WTC11 (cell line): ENCODE results near the gene PLCB2. TPM values are rescaled to one million over a fixed set of nuclear protein-coding genes. Genes with fewer than 3 reads are reported as not detected.

Experiments used
- ATAC-seq: fragments of 200-7000 bp; cut with Tn5 transposase; 2 replicates; pipeline ENCODE4 v1.10.0; 2021; ENCODE audit warnings: mild to moderate bottlenecking, moderate library complexity
- CTCF ChIA-PET: fragments of 300-600 bp; sonication (Branson Sonifier 250); formaldehyde crosslinking; loops from one replicate; lab custom pipeline; 2021; ENCODE audit warnings: antibody characterized with exemption; lab: Charles Lee
- POLR2A ChIA-PET: fragments of 350-600 bp; sonication (Branson Sonifier 250); formaldehyde crosslinking; loops from one replicate; lab custom pipeline; 2021; ENCODE audit warnings: antibody characterized with exemption; lab: Charles Lee
- DNase-seq: peaks from one replicate; pipeline ENCODE4 v3.0.0; 2021; ENCODE audit warnings: low spot score
- H3K27ac Mint-ChIP-seq: 2 replicates; pipeline ENCODE4 v1.8.0; 2021; ENCODE audit warnings: mixed read lengths
- H3K27me3 Mint-ChIP-seq: 2 replicates; pipeline ENCODE4 v1.8.0; 2021; ENCODE audit warnings: low read depth, mild to moderate bottlenecking, moderate library complexity, mixed read lengths
- H3K36me3 Mint-ChIP-seq: 2 replicates; pipeline ENCODE4 v1.8.0; 2021; ENCODE audit warnings: mixed read lengths
- H3K4me1 Mint-ChIP-seq: 2 replicates; pipeline ENCODE4 v1.8.0; 2022; ENCODE audit warnings: mixed read lengths
- H3K4me3 Mint-ChIP-seq: 2 replicates; pipeline ENCODE4 v1.8.0; 2021; ENCODE audit warnings: mild to moderate bottlenecking, moderate library complexity, mixed read lengths
- H3K9me3 Mint-ChIP-seq: 2 replicates; pipeline ENCODE4 v1.8.0; 2021; ENCODE audit warnings: mixed read lengths
- ARID4B ChIP-seq: sonication (generic); formaldehyde crosslinking; IDR thresholded peaks from 2 replicates; pipeline ENCODE4 v1.8.0; 2023; ENCODE audit warnings: missing genetic modification reagents, mild to moderate bottlenecking, borderline replicate concordance
- ATF1 ChIP-seq: sonication (generic); formaldehyde crosslinking; IDR thresholded peaks from 2 replicates; pipeline ENCODE4 v1.8.1; 2023; ENCODE audit warnings: mild to moderate bottlenecking, moderate library complexity, missing genetic modification reagents
- CREM ChIP-seq: sonication (generic); formaldehyde crosslinking; IDR thresholded peaks from 2 replicates; pipeline ENCODE4 v1.8.1; 2022; ENCODE audit warnings: mild to moderate bottlenecking, missing genetic modification reagents, moderate library complexity
- ERG ChIP-seq: fragments of 250-450 bp; sonication (Bioruptor Pico); IDR thresholded peaks from 2 replicates; pipeline ENCODE4 v1.8.0; 2021; ENCODE audit warnings: mild to moderate bottlenecking
- FOXJ3 ChIP-seq: sonication (generic); formaldehyde crosslinking; IDR thresholded peaks from 2 replicates; pipeline ENCODE4 v1.9.0; 2021; ENCODE audit warnings: missing genetic modification reagents, mild to moderate bottlenecking, borderline replicate concordance
- GRHL2 ChIP-seq: fragments of 250-450 bp; sonication (Bioruptor Pico); IDR thresholded peaks from 2 replicates; pipeline ENCODE4 v1.8.0; 2022; ENCODE audit warnings: mild to moderate bottlenecking, moderate library complexity; ENCODE audit not compliant: insufficient replicate concordance, severe bottlenecking
- JUN ChIP-seq: sonication (generic); formaldehyde crosslinking; IDR thresholded peaks from 2 replicates; pipeline ENCODE4 v1.8.0; 2023; ENCODE audit warnings: mild to moderate bottlenecking, missing genetic modification reagents
- KAT7 ChIP-seq: sonication (generic); formaldehyde crosslinking; IDR thresholded peaks from 2 replicates; pipeline ENCODE4 v1.8.1; 2023; ENCODE audit warnings: missing genetic modification reagents, mild to moderate bottlenecking, borderline replicate concordance
- MLX ChIP-seq: sonication (generic); formaldehyde crosslinking; IDR thresholded peaks from 2 replicates; pipeline ENCODE4 v1.8.1; 2023; ENCODE audit warnings: mild to moderate bottlenecking, missing genetic modification reagents, moderate library complexity
- NFATC4 ChIP-seq: fragments of 250-450 bp; sonication (Bioruptor Pico); IDR thresholded peaks from 2 replicates; pipeline ENCODE4 v1.9.0; 2021; ENCODE audit warnings: mild to moderate bottlenecking
- NFYB ChIP-seq: sonication (generic); formaldehyde crosslinking; conservative IDR thresholded peaks from 2 replicates; pipeline ENCODE4 v1.8.0; 2022; ENCODE audit warnings: low read depth, missing genetic modification reagents
- OVOL2 ChIP-seq: fragments of 250-450 bp; sonication (Bioruptor Pico); IDR thresholded peaks from 2 replicates; pipeline ENCODE4 v1.9.0; 2021; ENCODE audit warnings: mild to moderate bottlenecking, borderline replicate concordance
- PREB ChIP-seq: sonication (generic); formaldehyde crosslinking; IDR thresholded peaks from 2 replicates; pipeline ENCODE4 v1.8.1; 2022; ENCODE audit warnings: mild to moderate bottlenecking, missing genetic modification reagents, moderate library complexity, borderline replicate concordance
- RELA ChIP-seq: sonication (generic); formaldehyde crosslinking; IDR thresholded peaks from 2 replicates; pipeline ENCODE4 v1.8.1; 2022; ENCODE audit warnings: missing genetic modification reagents, mild to moderate bottlenecking, borderline replicate concordance
- RORB ChIP-seq: fragments of 250-450 bp; sonication (Bioruptor Pico); IDR thresholded peaks from 2 replicates; pipeline ENCODE4 v1.9.0; 2021; ENCODE audit warnings: mild to moderate bottlenecking
- SMAD4 ChIP-seq: sonication (generic); formaldehyde crosslinking; IDR thresholded peaks from 2 replicates; pipeline ENCODE4 v1.8.0; 2022; ENCODE audit warnings: mild to moderate bottlenecking, missing genetic modification reagents
- SOX15 ChIP-seq: fragments of 250-450 bp; sonication (Bioruptor Pico); IDR thresholded peaks from 2 replicates; pipeline ENCODE4 v1.9.0; 2021; ENCODE audit warnings: mild to moderate bottlenecking
- SP1 ChIP-seq: sonication (generic); formaldehyde crosslinking; conservative IDR thresholded peaks from 2 replicates; pipeline ENCODE4 v1.8.1; 2022; ENCODE audit warnings: missing genetic modification reagents
- TEAD1 ChIP-seq: sonication (generic); formaldehyde crosslinking; IDR thresholded peaks from 2 replicates; pipeline ENCODE4 v1.8.0; 2022; ENCODE audit warnings: mild to moderate bottlenecking, missing genetic modification reagents
- TEAD4 ChIP-seq: sonication (generic); formaldehyde crosslinking; IDR thresholded peaks from 2 replicates; pipeline ENCODE4 v1.8.0; 2022; ENCODE audit warnings: mild to moderate bottlenecking, missing genetic modification reagents
- TP53 ChIP-seq: sonication (generic); formaldehyde crosslinking; IDR thresholded peaks from 2 replicates; pipeline ENCODE4 v1.8.1; 2023; ENCODE audit warnings: mild to moderate bottlenecking, missing genetic modification reagents
- ZBTB21 ChIP-seq: sonication (generic); formaldehyde crosslinking; IDR thresholded peaks from 2 replicates; pipeline ENCODE4 v1.8.1; 2023; ENCODE audit warnings: mild to moderate bottlenecking, missing genetic modification reagents, borderline replicate concordance
- ZBTB43 ChIP-seq: sonication (generic); formaldehyde crosslinking; IDR thresholded peaks from 2 replicates; pipeline ENCODE4 v1.8.1; 2023; ENCODE audit warnings: mild to moderate bottlenecking, missing genetic modification reagents
- ZNF512 ChIP-seq: sonication (generic); formaldehyde crosslinking; IDR thresholded peaks from 2 replicates; pipeline ENCODE4 v1.8.1; 2022; ENCODE audit warnings: missing genetic modification reagents, borderline replicate concordance
- ZSCAN18 ChIP-seq: fragments of 250-450 bp; sonication (Bioruptor Pico); IDR thresholded peaks from 2 replicates; pipeline ENCODE4 v2.1.2; 2022; ENCODE audit warnings: mild to moderate bottlenecking, moderate library complexity
- total RNA-seq: library from RNA; stranded (reverse); gene quantifications from 3 replicates; pipeline ENCODE4 v1.2.3, GENCODE V29; 2021

PLCB2 gene
- total RNA-seq, 1 experiment from 2014 or later = 15.2 TPM

- peaks cover 15% of the 10 kb centered on the region; the same call in 1 of the 2 replicates for H3K36me3 Mint-ChIP-seq
- H3K4me1 Mint-ChIP-seq = peaks cover 55% of the 10 kb centered on the region
- CTCF ChIA-PET = interaction anchor here (1.6 to 8.3 kb wide), 5 partner anchors 8 to 91 kb away, joined by 3 to 234 read pairs (median 27); partner anchors contain the start of gene CCDC9B
- H3K9me3 Mint-ChIP-seq = no peaks in the 10 kb centered on the region
- H3K4me3 Mint-ChIP-seq = no peak overlapping the region
- TF ChIP-seq RORB (no peak), ZSCAN18 (no peak), MLX (no peak), FOXJ3 (CRISPR knock-in tag) (no peak), ERG (no peak), TEAD1 (CRISPR knock-in tag) (no peak), TEAD4 (CRISPR knock-in tag) (no peak), GRHL2 (CRISPR knock-in tag) (no peak), NFATC4 (no peak), ZBTB43 (CRISPR knock-in tag) (no peak), JUN (CRISPR knock-in tag) (no peak), SP1 (CRISPR knock-in tag) (no peak)
- TF ChIP-seq, all 79 proteins: peak for 0
- DNase-seq (no peak), ATAC-seq (no peak)
- Mint-ChIP-seq H3K27me3 (peaks cover under 1% of the 10 kb centered on the region; the same call in 1 of the 2 replicates), H3K27ac (no peak overlapping the region)
- POLR2A ChIA-PET = no interaction called here
Measured at GRCh38 chr15:40330368-40330836, 22.7 kb upstream of the PLCB2 start.

GRCh38 chr15:40329804-40330203 is 22.1 kb upstream of the PLCB2 start:
- H3K27ac Mint-ChIP-seq = no peak overlapping the region
- CTCF ChIA-PET = interaction anchor here (1.6 to 8.3 kb wide), 4 partner anchors 9 to 92 kb away, joined by 3 to 234 read pairs (median 44); partner anchors contain the start of gene CCDC9B
- H3K4me3 Mint-ChIP-seq = no peak overlapping the region
- peaks cover 58% of the 10 kb centered on the region for H3K4me1 Mint-ChIP-seq
- H3K27me3 Mint-ChIP-seq = peaks cover 4% of the 10 kb centered on the region
- no peak for ATAC-seq
- peaks cover 15% of the 10 kb centered on the region; the same call in 1 of the 2 replicates for H3K36me3 Mint-ChIP-seq
- H3K9me3 Mint-ChIP-seq = no peaks in the 10 kb centered on the region
- no peak for DNase-seq
- POLR2A ChIA-PET = no interaction called here
- TF ChIP-seq ATF1 (CRISPR knock-in tag) (no peak), ZBTB21 (CRISPR knock-in tag) (no peak), SOX15 (CRISPR knock-in tag) (no peak), JUN (CRISPR knock-in tag) (no peak), TP53 (CRISPR knock-in tag) (no peak), KAT7 (CRISPR knock-in tag) (no peak), SMAD4 (no peak), PREB (no peak), NFYB (no peak), OVOL2 (CRISPR knock-in tag) (no peak), ZNF512 (CRISPR knock-in tag) (no peak), CREM (CRISPR knock-in tag) (no peak), GRHL2 (CRISPR knock-in tag) (no peak), ARID4B (CRISPR knock-in tag) (no peak), RELA (CRISPR knock-in tag) (no peak)
